SK-N-SH (cell line): ENCODE data around the gene MET.

Experiments used
- CHD2 ChIP-seq: fragments of 150-350 bp; IDR thresholded peaks from 2 replicates; pipeline ENCODE4 v1.6.1; 2018; ENCODE audit warnings: low read length; ENCODE audit not compliant: partially characterized antibody
- ELF1 ChIP-seq: IDR thresholded peaks from 2 replicates; pipeline ENCODE4 v1.4.0; 2012
- NRF1 ChIP-seq: IDR thresholded peaks from 2 replicates; pipeline ENCODE4 v1.6.1; 2012; ENCODE audit warnings: low read depth, mild to moderate bottlenecking, low read length
- USF1 ChIP-seq: IDR thresholded peaks from 2 replicates; pipeline ENCODE4 v1.4.0; 2012; ENCODE audit warnings: low read depth, borderline replicate concordance
- TF ChIP-seq, protein P1 (sequence below): fragments of 200-600 bp; sonication (generic); IDR thresholded peaks from 2 replicates; pipeline ENCODE4 v1.6.1; 2017; ENCODE audit warnings: antibody characterized with exemption, mild to moderate bottlenecking, moderate library complexity

- no peak for TF ChIP-seq NRF1
- TF ChIP-seq CHD2, result no peak
- TF ChIP-seq, protein P1, sequence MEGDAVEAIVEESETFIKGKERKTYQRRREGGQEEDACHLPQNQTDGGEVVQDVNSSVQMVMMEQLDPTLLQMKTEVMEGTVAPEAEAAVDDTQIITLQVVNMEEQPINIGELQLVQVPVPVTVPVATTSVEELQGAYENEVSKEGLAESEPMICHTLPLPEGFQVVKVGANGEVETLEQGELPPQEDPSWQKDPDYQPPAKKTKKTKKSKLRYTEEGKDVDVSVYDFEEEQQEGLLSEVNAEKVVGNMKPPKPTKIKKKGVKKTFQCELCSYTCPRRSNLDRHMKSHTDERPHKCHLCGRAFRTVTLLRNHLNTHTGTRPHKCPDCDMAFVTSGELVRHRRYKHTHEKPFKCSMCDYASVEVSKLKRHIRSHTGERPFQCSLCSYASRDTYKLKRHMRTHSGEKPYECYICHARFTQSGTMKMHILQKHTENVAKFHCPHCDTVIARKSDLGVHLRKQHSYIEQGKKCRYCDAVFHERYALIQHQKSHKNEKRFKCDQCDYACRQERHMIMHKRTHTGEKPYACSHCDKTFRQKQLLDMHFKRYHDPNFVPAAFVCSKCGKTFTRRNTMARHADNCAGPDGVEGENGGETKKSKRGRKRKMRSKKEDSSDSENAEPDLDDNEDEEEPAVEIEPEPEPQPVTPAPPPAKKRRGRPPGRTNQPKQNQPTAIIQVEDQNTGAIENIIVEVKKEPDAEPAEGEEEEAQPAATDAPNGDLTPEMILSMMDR, result no peak
- TF ChIP-seq USF1, result no peak
- TF ChIP-seq ELF1, result no peak
These were observed 36.3 kb downstream of the MET start for GRCh38 chr7:116708248-116708647.
